IPS-NIHi11 (cell line): Measurements from ENCODE around the gene SDHAF1.
A peak's percentile ranks its signal among the peaks of the same experiment; 100 is the strongest.
"Not testable (repeated sequence)": the region's sequence is repeated elsewhere in the genome, so short reads cannot be mapped to it uniquely, and the experiment has no call there.

Source experiments
- DNase-seq: peaks from one replicate; pipeline ENCODE4 v3.0.0; 2012; ENCODE audit warnings: mixed read lengths, low spot score

The SDHAF1 gene, protein sequence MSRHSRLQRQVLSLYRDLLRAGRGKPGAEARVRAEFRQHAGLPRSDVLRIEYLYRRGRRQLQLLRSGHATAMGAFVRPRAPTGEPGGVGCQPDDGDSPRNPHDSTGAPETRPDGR

GRCh38 chr19:35995048-35995993, at the start of gene SDHAF1:
TSS of gene SDHAF1 (plus strand) at chr19:35995188. CDS start at chr19:35995275, 87 bp downstream.
- DNase-seq = peak; percentile 97

DNA sequence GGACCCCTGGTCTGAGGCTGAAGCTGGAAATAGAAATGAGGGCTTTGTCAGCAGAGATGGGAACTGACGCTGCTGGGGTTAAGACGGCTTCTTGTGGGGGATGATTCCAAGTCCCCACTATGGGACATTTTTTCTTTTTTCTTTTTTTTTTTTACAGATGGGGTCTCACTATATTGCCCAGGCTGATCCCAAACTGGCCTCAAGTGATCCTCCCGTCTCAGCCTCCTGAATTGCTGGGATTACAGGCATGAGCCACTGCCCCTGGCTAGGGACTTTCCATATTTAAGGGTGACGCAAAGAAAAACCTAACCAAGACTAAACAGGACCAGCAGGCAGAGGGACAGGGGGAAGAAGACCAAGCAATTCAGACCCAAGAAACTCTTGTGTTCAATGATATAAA, 48.8 kb upstream of the SDHAF1 start:
- DNase-seq = no peak

- peak; percentile 48 for DNase-seq
Measured at GRCh38 chr19:35949131-35949530, 45.9 kb upstream of the SDHAF1 start.

DNA sequence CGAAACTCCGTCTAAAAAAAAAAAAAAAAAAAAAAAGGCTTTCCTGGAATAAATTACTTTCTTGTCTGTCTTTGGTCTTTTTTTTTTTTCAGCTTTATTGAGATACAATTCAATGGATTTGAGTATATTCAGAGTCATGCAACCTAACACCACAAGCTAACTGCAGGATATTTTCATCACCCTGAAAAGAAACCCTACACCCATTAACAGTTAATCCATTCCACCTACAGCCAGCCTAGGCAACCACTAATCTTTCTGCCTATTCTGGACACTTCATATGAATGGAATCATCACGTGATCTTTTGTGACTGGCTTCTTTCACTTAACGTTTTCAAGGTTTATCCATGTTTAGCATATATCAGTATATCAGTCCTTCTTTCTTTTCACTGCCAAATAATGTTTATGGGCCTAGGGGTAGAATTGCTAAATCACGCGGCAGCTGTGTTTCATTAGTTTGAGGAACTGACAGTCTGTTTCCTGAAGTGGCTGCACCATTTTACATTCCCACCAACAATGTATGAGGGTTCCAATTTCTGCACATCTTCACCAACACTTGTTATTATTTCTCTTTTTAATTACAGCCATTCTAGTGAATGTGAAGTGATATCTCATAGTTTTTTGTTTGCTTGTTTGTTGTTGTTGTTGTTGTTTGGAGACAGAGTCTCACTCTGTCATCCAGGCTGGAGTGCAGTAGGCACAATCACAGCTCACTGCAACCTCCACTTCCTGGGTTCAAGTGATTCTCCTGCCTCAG, 38.9 kb upstream of the SDHAF1 start:
- no peak for DNase-seq

DNA sequence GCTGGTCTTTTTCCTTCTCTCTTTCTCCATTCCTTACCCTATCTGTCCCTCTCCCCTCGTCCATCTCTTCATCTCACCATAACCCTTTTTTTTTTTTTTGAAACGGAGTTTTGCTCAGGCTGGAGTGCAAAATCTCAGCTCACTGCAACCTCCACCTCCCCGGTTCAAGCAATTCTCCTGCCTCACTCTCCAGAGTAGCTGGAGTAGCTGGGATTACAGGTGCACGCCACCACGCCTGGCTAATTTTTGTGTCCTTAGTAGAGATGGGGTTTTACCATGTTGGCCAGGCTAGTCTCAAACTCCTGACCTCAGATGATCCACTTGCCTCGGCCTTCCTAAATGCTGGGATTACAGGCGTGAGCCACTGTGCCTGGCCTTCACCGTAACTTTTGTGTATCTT, 37.6 kb upstream of the SDHAF1 start:
- DNase-seq = not testable (repeated sequence)

DNA sequence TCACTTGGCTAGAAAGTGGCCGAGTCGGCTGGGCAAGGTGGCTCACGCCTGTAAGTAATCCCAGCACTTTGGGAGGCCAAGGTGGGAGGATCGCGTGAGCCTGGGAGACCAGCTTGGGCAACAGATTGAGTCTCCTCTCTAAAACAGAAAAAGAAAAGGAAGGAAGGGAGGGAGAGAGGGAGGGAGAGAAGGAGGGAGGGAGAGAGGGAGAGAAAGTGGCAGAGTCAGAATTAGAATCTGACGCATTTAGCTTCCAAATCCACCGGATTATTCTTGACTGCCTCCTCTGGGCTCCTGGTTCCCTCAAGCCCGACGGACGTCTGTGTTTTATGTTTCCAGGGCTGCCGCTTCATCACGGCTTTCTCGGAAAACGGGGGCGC, 36.3 kb upstream of the SDHAF1 start:
- no peak for DNase-seq

DNA sequence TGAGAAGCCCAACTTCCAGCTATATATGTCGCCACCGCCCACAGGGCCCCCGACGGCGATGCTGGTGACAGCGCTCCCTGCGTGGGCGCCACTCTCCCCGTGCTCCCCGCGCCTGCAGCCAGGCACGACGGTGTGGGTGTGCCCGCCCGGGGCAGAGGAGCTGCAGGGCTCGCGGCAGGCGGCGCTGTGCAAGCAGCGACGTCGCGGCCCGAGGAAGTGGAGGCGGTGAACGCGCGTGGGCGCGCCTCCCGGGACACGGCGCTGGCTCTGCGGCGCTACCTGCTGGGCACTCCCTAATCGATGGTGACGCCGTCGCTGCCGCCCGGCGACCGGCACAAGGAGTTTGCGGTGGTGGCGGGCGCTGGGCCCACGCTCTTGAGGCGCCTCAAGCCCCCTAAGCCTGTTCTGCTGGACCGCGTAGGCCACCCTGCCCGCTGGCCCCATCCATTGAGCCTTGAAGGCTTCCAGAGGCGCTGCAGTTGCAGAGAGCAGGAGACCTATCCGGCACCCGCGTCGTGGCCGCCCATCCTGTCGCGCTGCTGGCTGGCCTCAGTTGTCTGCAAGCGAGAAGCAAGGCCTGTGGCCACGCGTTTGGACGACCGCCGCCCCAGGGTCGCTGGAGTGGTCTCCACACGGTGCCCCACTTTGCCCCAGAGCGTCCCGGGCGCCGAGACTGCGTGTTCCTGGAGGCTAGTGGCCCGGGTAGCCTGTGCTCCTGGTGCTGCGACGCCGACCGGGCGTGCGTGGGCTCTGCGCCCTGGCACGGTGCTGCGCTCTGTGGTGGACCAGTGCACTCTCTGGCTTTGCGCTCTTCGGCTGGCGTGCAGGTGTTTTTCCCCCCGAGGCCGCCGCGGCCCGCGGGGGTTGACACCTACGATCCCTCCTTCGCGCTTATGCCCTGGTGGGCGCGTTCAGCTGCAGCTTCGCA, 35.7 kb upstream of the SDHAF1 start:
- DNase-seq = peak; percentile 52

DNA sequence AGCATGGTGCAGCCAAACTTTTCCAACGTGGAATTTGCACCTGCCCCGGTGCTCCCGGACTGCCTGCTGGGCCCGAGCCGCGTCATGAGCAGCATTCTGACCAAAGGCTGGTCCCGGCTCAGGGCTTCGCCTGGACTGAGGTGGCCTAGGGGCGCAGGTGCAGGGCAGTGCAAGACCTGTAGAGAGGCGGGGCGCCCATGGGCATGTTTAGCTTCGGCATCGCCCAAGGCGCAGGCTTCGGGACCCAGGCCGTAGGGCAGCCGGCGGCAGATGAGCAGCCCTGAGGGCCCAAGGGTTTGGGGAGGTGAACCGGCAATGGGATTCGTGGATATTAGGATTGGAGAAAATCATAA, 35.0 kb upstream of the SDHAF1 start:
- no peak for DNase-seq

DNA sequence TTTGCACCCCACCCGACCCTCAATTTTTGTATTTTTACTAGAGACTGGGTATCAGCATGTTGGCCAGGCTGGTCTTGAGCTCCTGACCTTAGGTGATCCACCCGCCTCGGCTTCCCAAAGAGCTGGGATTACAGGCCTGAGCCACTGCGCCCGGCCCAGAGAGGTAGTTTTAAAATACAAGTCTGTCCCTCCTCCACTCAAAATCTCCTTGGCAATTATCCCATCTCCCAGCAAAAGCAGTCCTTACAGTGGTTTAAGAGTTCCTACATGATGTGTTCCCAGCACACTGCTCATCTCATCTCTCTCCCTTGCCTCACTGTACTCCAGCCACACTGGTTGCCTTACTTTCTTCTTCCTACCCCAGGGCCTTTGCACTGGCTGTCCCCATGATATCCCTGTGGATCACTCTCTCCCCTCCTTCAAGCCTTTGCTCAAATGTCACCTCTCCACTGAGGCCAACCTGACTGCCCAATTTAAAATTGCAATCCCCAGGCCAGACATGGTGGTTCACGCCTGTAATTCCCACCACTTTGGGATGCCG, 34.5 kb upstream of the SDHAF1 start:
- DNase-seq = no peak

DNA sequence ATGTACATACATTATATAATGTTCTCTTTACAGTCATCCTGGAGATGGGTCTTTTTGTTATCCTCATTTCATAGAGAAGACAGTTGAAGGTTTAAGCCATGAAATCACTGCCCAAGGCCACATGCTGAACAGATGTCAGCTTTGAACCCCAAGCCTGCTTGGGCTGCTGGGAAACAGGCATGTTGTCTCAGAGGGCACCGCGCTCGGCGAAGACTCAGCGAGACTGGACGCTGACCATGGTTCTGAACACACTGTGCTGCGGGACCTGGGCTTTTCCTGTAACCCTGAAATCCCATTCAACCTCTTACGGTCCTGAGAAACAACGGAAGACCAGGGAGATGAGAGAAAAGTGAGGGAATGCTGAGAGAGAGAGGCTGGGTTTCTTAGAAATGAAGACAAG, 31.5 kb upstream of the SDHAF1 start:
- peak; percentile 79 for DNase-seq

- DNase-seq = no peak
Measured at GRCh38 chr19:35966771-35967170, 28.2 kb upstream of the SDHAF1 start.

- DNase-seq = no peak
Measured at GRCh38 chr19:35973487-35973886, 21.5 kb upstream of the SDHAF1 start.

DNA sequence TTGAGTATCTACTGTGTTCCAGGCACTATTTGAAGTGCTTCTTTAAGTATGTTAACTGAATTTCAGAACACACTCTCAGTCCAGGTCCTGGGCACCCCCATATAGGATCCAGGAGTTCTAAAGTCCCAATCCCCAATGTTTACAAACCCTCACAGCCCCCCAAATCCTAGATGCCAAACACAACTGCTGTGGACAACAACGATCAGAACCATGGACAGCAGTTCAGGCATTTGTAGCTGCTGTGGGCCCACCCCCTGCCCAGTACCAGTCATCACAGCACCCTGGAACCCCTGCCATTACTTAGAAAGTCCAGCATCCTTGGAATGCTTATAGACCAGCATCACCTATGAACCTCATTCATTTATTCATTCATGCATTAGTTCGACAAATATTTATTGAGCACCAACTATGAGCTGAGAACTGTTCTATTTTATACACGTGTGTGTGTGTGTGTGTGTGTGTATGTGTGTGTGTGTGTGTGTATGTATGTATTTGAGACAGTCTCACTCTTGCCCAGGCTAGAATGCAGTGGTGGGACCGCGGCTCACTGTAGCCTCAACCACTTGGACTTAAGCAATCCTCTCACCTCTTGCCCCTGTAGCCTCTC, 19.3 kb upstream of the SDHAF1 start:
- DNase-seq = peak; percentile 84

DNA sequence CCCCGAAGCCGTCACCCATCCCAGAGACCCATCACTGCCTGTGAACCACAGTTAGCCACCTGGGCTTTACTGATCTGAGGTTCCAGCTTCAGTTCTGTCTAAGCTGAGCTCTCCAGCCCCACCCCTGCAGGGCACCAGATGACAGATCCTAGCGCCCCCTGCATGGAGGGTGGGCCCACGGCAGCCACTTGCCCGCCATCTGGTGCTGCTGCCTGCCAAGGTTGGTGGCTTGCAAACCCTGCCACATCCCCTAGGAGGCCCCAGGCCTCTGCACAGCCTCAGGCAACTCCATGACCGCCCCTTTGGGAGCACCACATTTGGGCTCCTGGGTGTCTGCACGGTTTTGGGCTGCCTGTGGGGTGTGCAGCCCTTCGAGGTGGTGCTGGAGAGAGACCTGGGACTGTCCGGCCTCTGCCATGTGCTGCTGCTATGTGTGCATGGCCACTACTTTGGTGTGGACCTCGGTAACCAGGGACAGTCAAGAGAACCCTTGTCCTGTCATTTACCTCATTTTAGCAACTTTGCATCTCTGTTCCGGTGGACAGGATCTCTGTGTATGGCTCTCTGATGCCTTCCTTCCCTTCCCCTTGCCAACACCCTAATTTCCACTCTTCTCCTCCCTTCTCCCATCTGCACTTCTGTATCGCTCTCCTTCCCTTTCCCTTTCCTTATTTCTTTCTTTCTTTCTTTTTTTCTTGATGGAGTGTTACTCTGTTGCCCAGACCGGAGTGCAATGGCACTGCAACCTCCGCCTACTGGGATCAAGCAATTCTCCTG, 17.4 kb upstream of the SDHAF1 start:
- DNase-seq = peak; percentile 83

- no peak for DNase-seq
Measured at GRCh38 chr19:35978271-35978670, 16.7 kb upstream of the SDHAF1 start.

GRCh38 chr19:35978832-35979365, 16.1 kb upstream of the SDHAF1 start:
- no peak for DNase-seq

- DNase-seq = not testable (repeated sequence)
Measured at GRCh38 chr19:35980997-35981396, 14.0 kb upstream of the SDHAF1 start.

- DNase-seq = no peak
Measured at GRCh38 chr19:35983177-35983576, 11.8 kb upstream of the SDHAF1 start.

- no peak for DNase-seq
Measured at GRCh38 chr19:35986111-35986510, 8.9 kb upstream of the SDHAF1 start.
